ENCODE results near the gene DDI1. TPM values are rescaled to one million over a fixed set of nuclear protein-coding genes. Genes with fewer than 3 reads are reported as not detected.

Gene DDI1
- total RNA-seq = not detected in 2 replicates

DNA sequence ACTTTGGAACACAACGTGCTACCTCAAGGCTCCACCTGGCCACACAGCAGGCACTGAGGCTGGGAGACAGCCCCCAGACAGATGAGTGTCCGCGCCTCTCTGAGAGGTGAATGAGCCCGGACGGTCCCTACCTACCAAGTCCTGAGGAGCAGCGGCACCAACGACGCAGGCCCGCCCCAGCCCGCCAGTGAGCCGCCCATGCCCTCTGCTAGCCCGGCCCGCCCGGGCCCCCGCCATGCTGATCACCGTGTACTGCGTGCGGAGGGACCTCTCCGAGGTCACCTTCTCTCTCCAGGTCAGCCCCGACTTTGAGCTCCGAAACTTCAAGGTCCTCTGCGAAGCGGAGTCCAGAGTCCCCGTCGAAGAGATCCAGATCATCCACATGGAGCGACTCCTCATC is at the start of gene DDI1:
Gene DDI1, plus strand, starts transcription at position 53 of the 400 bp plus-strand sequence. Its CDS starts 183 bp downstream, at position 236.

Other genes starting within 250 kb of the DDI1 start
- 0.96 and 13.0 TPM in 2 replicates for gene PDGFD, start 127.5 kb downstream of the DDI1 start, total RNA-seq